Calu3 (cell line): ENCODE data around the gene DPH1. TPM values are rescaled to one million over a fixed set of nuclear protein-coding genes. Genes with fewer than 3 reads are reported as not detected.

Experiments
- BruUV-seq: library from RNA; stranded (reverse); fragments of 400-500 nt; replicated peaks from 2 replicates; lab custom pipeline; 2021; lab: Mats Ljungman, UMichigan
- CTCF ChIA-PET: fragments of 300-600 bp; sonication (Branson Sonifier 250); formaldehyde crosslinking; loops from one replicate; lab custom pipeline; 2022; ENCODE audit warnings: antibody characterized with exemption; lab: Charles Lee
- DNase-seq: peaks from one replicate; pipeline ENCODE4 v3.0.0; 2022
- H3K27ac Mint-ChIP-seq: one replicate; pipeline ENCODE4 v1.8.0; 2022; ENCODE audit warnings: mixed read lengths; ENCODE audit not compliant: unreplicated experiment
- H3K27me3 Mint-ChIP-seq: one replicate; pipeline ENCODE4 v1.8.0; 2022; ENCODE audit warnings: mixed read lengths; ENCODE audit not compliant: unreplicated experiment
- H3K36me3 Mint-ChIP-seq: one replicate; pipeline ENCODE4 v1.8.0; 2022; ENCODE audit warnings: mild to moderate bottlenecking, moderate library complexity, mixed read lengths; ENCODE audit not compliant: insufficient read depth, unreplicated experiment
- H3K4me1 Mint-ChIP-seq: one replicate; pipeline ENCODE4 v1.8.0; 2022; ENCODE audit warnings: mild to moderate bottlenecking, low read depth, mixed read lengths; ENCODE audit not compliant: unreplicated experiment
- H3K4me3 Mint-ChIP-seq: one replicate; pipeline ENCODE4 v1.8.0; 2022; ENCODE audit warnings: mild to moderate bottlenecking, low read depth, moderate library complexity, mixed read lengths; ENCODE audit not compliant: unreplicated experiment
- H3K9me3 Mint-ChIP-seq: one replicate; pipeline ENCODE4 v1.8.0; 2022; ENCODE audit warnings: low read depth, mixed read lengths; ENCODE audit not compliant: unreplicated experiment
- CTCF ChIP-seq: fragments of 200-600 bp; IDR thresholded peaks from one replicate; pipeline ENCODE4 v1.8.0; 2022; ENCODE audit warnings: antibody characterized with exemption; ENCODE audit not compliant: unreplicated experiment
- intact Hi-C: fragments of 100-400 bp; cut with micrococcal nuclease; formaldehyde crosslinking; loops from one replicate; pipeline ENCODE4 v1.10.0; 2022; ENCODE audit not compliant: unreplicated experiment
- total RNA-seq: library from RNA; stranded (reverse); gene quantifications from 2 replicates; pipeline ENCODE4 v1.2.3, GENCODE V29; 2022

The DPH1 gene
- total RNA-seq, 1 experiment from 2014 or later = 24.7 TPM

- Mint-ChIP-seq H3K4me3 (no peak overlapping the region), H3K36me3 (no peaks in the 10 kb centered on the region), H3K27me3 (peaks cover 16% of the 10 kb centered on the region), H3K9me3 (no peaks in the 10 kb centered on the region), H3K27ac (no peak overlapping the region), H3K4me1 (peaks cover 5% of the 10 kb centered on the region)
- no TSS peak for BruUV-seq
- no peak for TF ChIP-seq CTCF
- CTCF ChIA-PET = no interaction called here
- no peak for DNase-seq
- intact Hi-C loops = no loop called here
Measured at GRCh38 chr17:1985686-1986085, 44.3 kb upstream of the DPH1 start.

GRCh38 chr17:1986783-1987451, 43.0 kb upstream of the DPH1 start:
- DNase-seq = no peak
- no TSS peak for BruUV-seq
- no peak overlapping the region for H3K27ac Mint-ChIP-seq
- H3K4me3 Mint-ChIP-seq = no peak overlapping the region
- H3K36me3 Mint-ChIP-seq = peaks cover 6% of the 10 kb centered on the region
- H3K9me3 Mint-ChIP-seq = no peaks in the 10 kb centered on the region
- peaks cover 5% of the 10 kb centered on the region for H3K4me1 Mint-ChIP-seq
- intact Hi-C loops = no loop called here
- CTCF ChIA-PET = no interaction called here
- no peak for TF ChIP-seq CTCF
- peaks cover 27% of the 10 kb centered on the region for H3K27me3 Mint-ChIP-seq

GRCh38 chr17:1989135-1989534, 40.8 kb upstream of the DPH1 start:
- CTCF ChIA-PET = no interaction called here
- Mint-ChIP-seq H3K9me3 (no peaks in the 10 kb centered on the region), H3K4me3 (no peak overlapping the region), H3K27ac (no peak overlapping the region), H3K4me1 (peaks cover 5% of the 10 kb centered on the region), H3K27me3 (peaks cover 27% of the 10 kb centered on the region), H3K36me3 (peaks cover 6% of the 10 kb centered on the region)
- TF ChIP-seq CTCF = no peak
- BruUV-seq = no TSS peak
- DNase-seq = no peak
- intact Hi-C loops = no loop called here

GRCh38 chr17:1992541-1992940, 37.4 kb upstream of the DPH1 start:
- intact Hi-C loops = no loop called here
- H3K4me3 Mint-ChIP-seq = no peak overlapping the region
- H3K27me3 Mint-ChIP-seq = peaks cover 27% of the 10 kb centered on the region
- DNase-seq = no peak
- no peak for TF ChIP-seq CTCF
- H3K9me3 Mint-ChIP-seq = no peaks in the 10 kb centered on the region
- no TSS peak for BruUV-seq
- CTCF ChIA-PET = no interaction called here
- H3K27ac Mint-ChIP-seq = no peak overlapping the region
- peaks cover 6% of the 10 kb centered on the region for H3K36me3 Mint-ChIP-seq
- peaks cover 16% of the 10 kb centered on the region for H3K4me1 Mint-ChIP-seq
